SK-N-SH treated with all-trans-retinoic acid at 6 μM for 48 hours (cell line): ENCODE data around the gene RNASE9.

Experiments
- ARNTL ChIP-seq: fragments of 450-650 bp; formaldehyde crosslinking; IDR thresholded peaks from 2 replicates; pipeline ENCODE4 v1.5.0; 2020; ENCODE audit warnings: low read depth, mild to moderate bottlenecking, moderate library complexity, borderline replicate concordance
- CREB5 ChIP-seq: fragments of 250-450 bp; sonication (Bioruptor Pico); IDR thresholded peaks from 2 replicates; pipeline ENCODE4 v1.5.1; 2020; ENCODE audit warnings: low read depth, mild to moderate bottlenecking, moderate library complexity
- GLIS3 ChIP-seq: fragments of 250-450 bp; sonication (Bioruptor Pico); IDR thresholded peaks from 2 replicates; pipeline ENCODE4 v1.5.0; 2020; ENCODE audit warnings: mild to moderate bottlenecking, moderate library complexity
- PPARA ChIP-seq: fragments of 250-450 bp; sonication (Bioruptor Pico); IDR thresholded peaks from 2 replicates; pipeline ENCODE4 v1.5.0; 2020; ENCODE audit warnings: mild to moderate bottlenecking, borderline replicate concordance
- TOX ChIP-seq: fragments of 250-450 bp; sonication (Bioruptor Pico); IDR thresholded peaks from 2 replicates; pipeline ENCODE4 v1.8.0; 2021; ENCODE audit warnings: mild to moderate bottlenecking, moderate library complexity, borderline replicate concordance
- TSHZ2 ChIP-seq: fragments of 250-450 bp; sonication (Bioruptor Pico); IDR thresholded peaks from 2 replicates; pipeline ENCODE4 v1.5.0; 2020; ENCODE audit warnings: mild to moderate bottlenecking, moderate library complexity
- ZFP30 ChIP-seq: fragments of 450-650 bp; formaldehyde crosslinking; IDR thresholded peaks from 2 replicates; pipeline ENCODE4 v1.5.0; 2022; ENCODE audit warnings: mild to moderate bottlenecking, moderate library complexity
- ZNF8 ChIP-seq: fragments of 450-650 bp; formaldehyde crosslinking; IDR thresholded peaks from 2 replicates; pipeline ENCODE4 v1.5.0; 2020; ENCODE audit warnings: mild to moderate bottlenecking, moderate library complexity
- TF ChIP-seq, protein P1 (sequence below): fragments of 250-450 bp; sonication (Bioruptor Pico); IDR thresholded peaks from 2 replicates; pipeline ENCODE4 v1.8.0; 2020; ENCODE audit warnings: mild to moderate bottlenecking, moderate library complexity, borderline replicate concordance

- no peak for TF ChIP-seq TOX (CRISPR knock-in tag)
- TF ChIP-seq, protein P1, sequence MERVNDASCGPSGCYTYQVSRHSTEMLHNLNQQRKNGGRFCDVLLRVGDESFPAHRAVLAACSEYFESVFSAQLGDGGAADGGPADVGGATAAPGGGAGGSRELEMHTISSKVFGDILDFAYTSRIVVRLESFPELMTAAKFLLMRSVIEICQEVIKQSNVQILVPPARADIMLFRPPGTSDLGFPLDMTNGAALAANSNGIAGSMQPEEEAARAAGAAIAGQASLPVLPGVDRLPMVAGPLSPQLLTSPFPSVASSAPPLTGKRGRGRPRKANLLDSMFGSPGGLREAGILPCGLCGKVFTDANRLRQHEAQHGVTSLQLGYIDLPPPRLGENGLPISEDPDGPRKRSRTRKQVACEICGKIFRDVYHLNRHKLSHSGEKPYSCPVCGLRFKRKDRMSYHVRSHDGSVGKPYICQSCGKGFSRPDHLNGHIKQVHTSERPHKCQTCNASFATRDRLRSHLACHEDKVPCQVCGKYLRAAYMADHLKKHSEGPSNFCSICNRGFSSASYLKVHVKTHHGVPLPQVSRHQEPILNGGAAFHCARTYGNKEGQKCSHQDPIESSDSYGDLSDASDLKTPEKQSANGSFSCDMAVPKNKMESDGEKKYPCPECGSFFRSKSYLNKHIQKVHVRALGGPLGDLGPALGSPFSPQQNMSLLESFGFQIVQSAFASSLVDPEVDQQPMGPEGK (CRISPR knock-in tag) = no peak
- TF ChIP-seq TSHZ2 = no peak
- TF ChIP-seq ARNTL (CRISPR knock-in tag) = no peak
- TF ChIP-seq ZNF8 (CRISPR knock-in tag) = no peak
- TF ChIP-seq ZFP30 (CRISPR knock-in tag) = no peak
- TF ChIP-seq PPARA = no peak
- no peak for TF ChIP-seq CREB5 (CRISPR knock-in tag)
- TF ChIP-seq GLIS3 = no peak
Observed at GRCh38 chr14:20587489-20588154, 26.8 kb upstream of the RNASE9 start, which contains the start of gene RNASE11.
